Mammary epithelial cell (primary cell): Measurements from ENCODE around the gene SSBP3.

Source experiments
- EZH2 ChIP-seq: IDR thresholded peaks from 2 replicates; pipeline ENCODE4 v1.6.1; 2012; ENCODE audit warnings: low read length, inconsistent platforms, borderline replicate concordance
- TF ChIP-seq, protein P1 (sequence below), 2 donors: IDR thresholded peaks in 1 of 2; conservative IDR thresholded peaks in 1 of 2; 2 replicates each; pipeline ENCODE4 v1.5.1; 2011 to 2012; ENCODE audit warnings: inconsistent platforms in 2 of 2, low read length in 2 of 2, mild to moderate bottlenecking in 2 of 2, control low read depth in 1 of 2, low read depth in 1 of 2; ENCODE audit not compliant: insufficient read depth in 1 of 2; ENCODE audit errors: extremely low read depth in 1 of 2

DNA sequence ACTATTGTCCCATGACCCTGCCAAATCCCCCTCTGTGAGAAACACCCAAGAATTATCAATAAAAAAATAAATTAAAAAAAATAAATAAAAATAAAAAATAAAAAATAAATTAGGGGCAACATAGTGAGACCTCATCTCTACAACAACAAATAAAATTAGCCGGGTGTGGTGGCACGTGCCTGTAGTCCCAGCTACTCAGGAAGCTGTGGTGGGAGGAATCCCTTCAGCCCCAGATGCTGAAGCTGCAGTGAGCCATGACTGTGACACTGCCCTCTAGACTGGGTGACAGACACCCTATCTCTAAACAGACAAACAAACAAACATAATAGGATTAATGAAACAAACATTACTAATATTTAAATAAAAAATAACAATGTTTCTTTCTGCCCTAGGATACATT is 171.9 kb downstream of the SSBP3 start:
- TF ChIP-seq, protein P1, sequence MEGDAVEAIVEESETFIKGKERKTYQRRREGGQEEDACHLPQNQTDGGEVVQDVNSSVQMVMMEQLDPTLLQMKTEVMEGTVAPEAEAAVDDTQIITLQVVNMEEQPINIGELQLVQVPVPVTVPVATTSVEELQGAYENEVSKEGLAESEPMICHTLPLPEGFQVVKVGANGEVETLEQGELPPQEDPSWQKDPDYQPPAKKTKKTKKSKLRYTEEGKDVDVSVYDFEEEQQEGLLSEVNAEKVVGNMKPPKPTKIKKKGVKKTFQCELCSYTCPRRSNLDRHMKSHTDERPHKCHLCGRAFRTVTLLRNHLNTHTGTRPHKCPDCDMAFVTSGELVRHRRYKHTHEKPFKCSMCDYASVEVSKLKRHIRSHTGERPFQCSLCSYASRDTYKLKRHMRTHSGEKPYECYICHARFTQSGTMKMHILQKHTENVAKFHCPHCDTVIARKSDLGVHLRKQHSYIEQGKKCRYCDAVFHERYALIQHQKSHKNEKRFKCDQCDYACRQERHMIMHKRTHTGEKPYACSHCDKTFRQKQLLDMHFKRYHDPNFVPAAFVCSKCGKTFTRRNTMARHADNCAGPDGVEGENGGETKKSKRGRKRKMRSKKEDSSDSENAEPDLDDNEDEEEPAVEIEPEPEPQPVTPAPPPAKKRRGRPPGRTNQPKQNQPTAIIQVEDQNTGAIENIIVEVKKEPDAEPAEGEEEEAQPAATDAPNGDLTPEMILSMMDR (conservative IDR thresholded peaks at IDR 0.05 in 1 of 2, IDR thresholded peaks at IDR 0.05 in 1 of 2; ENCODE audit: extremely low read depth in 1 of 2, insufficient read depth in 1 of 2, low read depth in 1 of 2, low read length in 2 of 2) = no peak
- no peak for TF ChIP-seq EZH2
